CD14-positive monocyte (primary cell): ENCODE results near the gene D2HGDH. TPM values are rescaled to one million over a fixed set of nuclear protein-coding genes. Genes with fewer than 3 reads are reported as not detected.

Source experiments
- DNase-seq, 3 donors: peaks; one replicate each; pipeline ENCODE4 v3.0.0-alpha.2; 2011 to 2022
- H2AFZ ChIP-seq: 2 replicates; pipeline ENCODE4 v1.6.0; 2012; ENCODE audit warnings: mild to moderate bottlenecking, low read depth, low read length, inconsistent platforms; ENCODE audit not compliant: insufficient read depth, poor library complexity, severe bottlenecking
- H3K27ac ChIP-seq, 2 donors: 1 replicate in 1 of 2; 2 replicates in 1 of 2; pipeline ENCODE4 v1.5.1; 2012 to 2013; ENCODE audit warnings: low read length in 2 of 2, control low read depth in 1 of 2, inconsistent platforms in 1 of 2, low read depth in 1 of 2, mild to moderate bottlenecking in 1 of 2
- H3K27me3 ChIP-seq, 2 donors: one replicate each; pipeline versions ENCODE4 v1.6.0 to v1.6.1; 2011 to 2013; ENCODE audit warnings: low read length in 2 of 2; ENCODE audit not compliant: control insufficient read depth in 2 of 2, insufficient read depth in 2 of 2
- H3K36me3 ChIP-seq, 2 donors: replicated peaks in 1 of 2; 1 replicate in 1 of 2; 2 replicates in 1 of 2; pipeline versions ENCODE4 v1.5.1 to v1.6.1; 2012 to 2013; ENCODE audit warnings: low read length in 2 of 2, control low read depth in 1 of 2, inconsistent platforms in 1 of 2, mild to moderate bottlenecking in 1 of 2; ENCODE audit not compliant: insufficient read depth in 2 of 2, control insufficient read depth in 1 of 2
- H3K4me1 ChIP-seq, 2 donors: 1 replicate in 1 of 2; 2 replicates in 1 of 2; pipeline versions ENCODE4 v1.5.1 to v1.6.1; 2012 to 2013; ENCODE audit warnings: low read length in 2 of 2, control low read depth in 1 of 2, inconsistent platforms in 1 of 2, mild to moderate bottlenecking in 1 of 2, moderate library complexity in 1 of 2; ENCODE audit not compliant: insufficient read depth in 2 of 2, control insufficient read depth in 1 of 2
- H3K4me2 ChIP-seq: replicated peaks from 2 replicates; pipeline ENCODE3; 2012; ENCODE audit warnings: low read length, moderate library complexity, mild to moderate bottlenecking; ENCODE audit not compliant: poor library complexity, severe bottlenecking; ENCODE audit errors: extremely low read depth
- H3K4me3 ChIP-seq, 3 experiments: fragments of 200-600 bp in 1 of 3; sonication (generic) in 1 of 3; replicated peaks in 1 of 3; 1 replicate in 2 of 3; 2 replicates in 1 of 3; pipeline ENCODE4 v1.5.1; 2011 to 2013; ENCODE audit warnings: low read length in 3 of 3, mild to moderate bottlenecking in 3 of 3, control low read depth in 2 of 3, low read depth in 2 of 3, inconsistent platforms in 1 of 3, moderate library complexity in 1 of 3
- H3K79me2 ChIP-seq: 2 replicates; pipeline ENCODE4 v1.6.0; 2012; ENCODE audit warnings: mild to moderate bottlenecking, control low read depth, inconsistent platforms, low read length, moderate library complexity; ENCODE audit not compliant: insufficient read depth
- H3K9ac ChIP-seq: 2 replicates; pipeline ENCODE4 v1.6.0; 2017; ENCODE audit warnings: low read length, mild to moderate bottlenecking; ENCODE audit not compliant: insufficient read depth, poor library complexity, severe bottlenecking
- H3K9me3 ChIP-seq, 2 donors: replicated peaks in 1 of 2; 1 replicate in 1 of 2; 2 replicates in 1 of 2; pipeline versions ENCODE4 v1.5.1 to v1.6.1; 2012 to 2013; ENCODE audit warnings: low read length in 2 of 2, control low read depth in 1 of 2; ENCODE audit not compliant: control insufficient read depth in 1 of 2, insufficient read depth in 1 of 2
- H4K20me1 ChIP-seq: 2 replicates; pipeline ENCODE4 v1.6.0; 2012; ENCODE audit warnings: mild to moderate bottlenecking, low read length, control low read depth, moderate library complexity; ENCODE audit not compliant: insufficient read depth
- H3K27ac Mint-ChIP-seq, 7 donors: one replicate each; pipeline ENCODE4 v1.8.0; 2020; ENCODE audit warnings: mild to moderate bottlenecking in 7 of 7, mixed read lengths in 7 of 7, moderate library complexity in 6 of 7, inconsistent platforms in 2 of 7
- H3K27me3 Mint-ChIP-seq, 3 donors: one replicate each; pipeline ENCODE4 v1.8.0; 2021 to 2022; ENCODE audit warnings: low read depth in 3 of 3, mild to moderate bottlenecking in 3 of 3, mixed read lengths in 3 of 3, moderate library complexity in 3 of 3, inconsistent platforms in 1 of 3
- H3K36me3 Mint-ChIP-seq, 2 donors: one replicate each; pipeline ENCODE4 v1.8.0; 2020; ENCODE audit warnings: mixed read lengths in 2 of 2, inconsistent platforms in 1 of 2, mild to moderate bottlenecking in 1 of 2
- H3K4me1 Mint-ChIP-seq: one replicate; pipeline ENCODE4 v1.8.0; 2020; ENCODE audit warnings: mild to moderate bottlenecking, mixed read lengths
- H3K4me3 Mint-ChIP-seq, 2 donors: one replicate each; pipeline ENCODE4 v1.8.0; 2020; ENCODE audit warnings: mild to moderate bottlenecking in 2 of 2, mixed read lengths in 2 of 2, moderate library complexity in 1 of 2
- H3K9me3 Mint-ChIP-seq, 7 donors: one replicate each; pipeline ENCODE4 v1.8.0; 2020 to 2022; ENCODE audit warnings: mixed read lengths in 7 of 7, mild to moderate bottlenecking in 6 of 7, moderate library complexity in 6 of 7, inconsistent platforms in 2 of 7
- WGBS: methylation state at CpG from one replicate; pipeline ENCODE4 v1.1.5; 2013; ENCODE audit warnings: missing lambda C conversion rate; ENCODE audit not compliant: insufficient coverage; 5-methylcytosine and 5-hydroxymethylcytosine counted together
- intact Hi-C, 2 donors: fragments of 100-400 bp; cut with micrococcal nuclease; formaldehyde crosslinking; loops; one replicate each; pipeline versions ENCODE4 v1.15.0 to v1.15.1; 2023
- polyA plus RNA-seq, 3 donors: library from polyadenylated mRNA; depleted of rRNA in 1 of 3; unstranded in 2 of 3; stranded (reverse) in 1 of 3; fragments of 300-500 nt in 2 of 3; fragments of >200 nt in 1 of 3; fragmentation: Illumina TruSeq in 2 of 3; gene quantifications; 1 replicate in 2 of 3; 2 replicates in 1 of 3; pipeline ENCODE4 v1.2.3, GENCODE V29; 2012 to 2021
- TF ChIP-seq, protein P1 (sequence below): fragments of 200-600 bp; IDR thresholded peaks from one replicate; pipeline ENCODE4 v1.8.0; 2022; ENCODE audit warnings: antibody characterized with exemption, mild to moderate bottlenecking

D2HGDH gene
- polyA plus RNA-seq, 3 donors, result 1.0 to 57.1 (median 1.1) TPM

DNA sequence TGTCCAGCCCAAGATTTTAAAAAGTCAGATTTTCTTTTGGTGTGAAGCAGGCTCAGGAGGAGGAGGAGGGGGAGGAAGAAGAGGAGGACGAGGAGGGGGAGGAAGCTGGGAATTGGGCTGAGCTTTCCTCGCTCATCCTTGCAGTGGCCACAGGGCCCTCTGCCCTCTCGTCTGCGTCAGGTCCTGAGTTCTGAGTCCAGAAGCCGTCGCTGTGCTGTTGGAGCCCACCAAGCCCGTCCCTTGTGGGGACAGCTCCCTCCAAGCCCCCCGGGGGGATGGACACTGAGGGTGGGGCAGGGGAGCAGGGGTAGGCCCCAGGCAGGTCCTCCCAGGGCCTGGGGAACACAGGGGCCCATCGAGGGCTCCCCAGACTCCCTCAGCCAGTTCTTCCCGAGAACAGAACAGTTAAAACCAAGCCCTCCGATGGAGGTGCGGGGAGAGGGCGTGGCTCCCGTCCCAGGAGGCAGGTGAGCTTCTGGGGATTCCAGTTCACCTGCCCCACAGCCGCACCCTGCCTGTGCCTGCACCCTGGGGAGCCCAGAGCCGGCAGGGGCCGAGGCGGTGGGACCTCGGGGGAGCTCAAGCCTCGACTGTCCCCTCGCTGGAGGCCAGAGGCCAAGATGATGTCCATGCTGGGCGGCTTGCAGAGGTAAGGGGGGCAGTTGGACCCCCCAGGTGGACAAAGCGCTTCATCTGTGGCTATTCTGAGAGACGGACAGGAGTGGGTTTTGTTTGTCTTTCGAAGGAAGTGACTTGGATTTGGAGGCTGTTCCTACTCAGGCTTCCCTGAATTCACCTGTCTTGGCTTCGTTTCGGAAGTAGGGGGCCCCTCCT is 42.1 kb downstream of the D2HGDH start, which contains the start of gene GAL3ST2:
Gene GAL3ST2 (plus strand): TSS at position 487 of the 834 bp plus-strand sequence. CDS start 134 bp downstream, at position 621.
- no peaks in the 10 kb centered on the region for H3K79me2 ChIP-seq
- H3K27me3 ChIP-seq, result no peaks in the 10 kb centered on the region
- peak in 1 of 3 donors; percentile 2 for DNase-seq
- no peaks in the 10 kb centered on the region for H3K36me3 ChIP-seq
- peaks cover 5% of the 10 kb centered on the region for H3K4me1 Mint-ChIP-seq
- no peaks in the 10 kb centered on the region for H3K9me3 ChIP-seq
- no peak within 1 kb of the TSS for H3K4me3 ChIP-seq
- intact Hi-C loops, result no loop called here
- peaks cover 7 to 21% (median 8%) of the 10 kb centered on the region in 3 donors for H3K27me3 Mint-ChIP-seq
- no peak within 1 kb of the TSS for H2AFZ ChIP-seq
- no peak within 1 kb of the TSS for H3K27ac ChIP-seq
- H3K4me2 ChIP-seq, result no peak within 1 kb of the TSS
- no peak within 1 kb of the TSS for H3K9ac ChIP-seq
- no peak within 1 kb of the TSS for H3K4me3 Mint-ChIP-seq
- no peaks in the 10 kb centered on the region for H3K4me1 ChIP-seq
- peak within 1 kb of the TSS in 2 of 7 donors; percentile 24 to 75 for H3K27ac Mint-ChIP-seq
- WGBS, result 93% methylated on average over 20 of the region's 27 CpGs
- peaks cover 0 to 10% (median 3%) of the 10 kb centered on the region in 7 donors for H3K9me3 Mint-ChIP-seq
- no peaks in the 10 kb centered on the region for H4K20me1 ChIP-seq
- H3K36me3 Mint-ChIP-seq, result no peaks in the 10 kb centered on the region
- TF ChIP-seq, protein P1, sequence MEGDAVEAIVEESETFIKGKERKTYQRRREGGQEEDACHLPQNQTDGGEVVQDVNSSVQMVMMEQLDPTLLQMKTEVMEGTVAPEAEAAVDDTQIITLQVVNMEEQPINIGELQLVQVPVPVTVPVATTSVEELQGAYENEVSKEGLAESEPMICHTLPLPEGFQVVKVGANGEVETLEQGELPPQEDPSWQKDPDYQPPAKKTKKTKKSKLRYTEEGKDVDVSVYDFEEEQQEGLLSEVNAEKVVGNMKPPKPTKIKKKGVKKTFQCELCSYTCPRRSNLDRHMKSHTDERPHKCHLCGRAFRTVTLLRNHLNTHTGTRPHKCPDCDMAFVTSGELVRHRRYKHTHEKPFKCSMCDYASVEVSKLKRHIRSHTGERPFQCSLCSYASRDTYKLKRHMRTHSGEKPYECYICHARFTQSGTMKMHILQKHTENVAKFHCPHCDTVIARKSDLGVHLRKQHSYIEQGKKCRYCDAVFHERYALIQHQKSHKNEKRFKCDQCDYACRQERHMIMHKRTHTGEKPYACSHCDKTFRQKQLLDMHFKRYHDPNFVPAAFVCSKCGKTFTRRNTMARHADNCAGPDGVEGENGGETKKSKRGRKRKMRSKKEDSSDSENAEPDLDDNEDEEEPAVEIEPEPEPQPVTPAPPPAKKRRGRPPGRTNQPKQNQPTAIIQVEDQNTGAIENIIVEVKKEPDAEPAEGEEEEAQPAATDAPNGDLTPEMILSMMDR, result no peak

- Histone ChIP-seq H3K4me3 (no peak overlapping the region), H3K9ac (no peak overlapping the region), H3K4me2 (no peak overlapping the region), H3K9me3 (no peaks in the 10 kb centered on the region), H3K27ac (no peak overlapping the region), H3K27me3 (no peaks in the 10 kb centered on the region), H3K36me3 (no peaks in the 10 kb centered on the region), H3K4me1 (no peaks in the 10 kb centered on the region), H3K79me2 (no peaks in the 10 kb centered on the region), H4K20me1 (no peaks in the 10 kb centered on the region), H2AFZ (no peak overlapping the region)
- intact Hi-C loops, result no loop called here
- peaks cover 7 to 17% (median 8%) of the 10 kb centered on the region in 3 donors for H3K27me3 Mint-ChIP-seq
- peak overlapping the region in 2 of 7 donors; percentile 24 to 75 for H3K27ac Mint-ChIP-seq
- WGBS, result 94% methylated on average over 20 of the region's 22 CpGs
- no peak overlapping the region for H3K4me3 Mint-ChIP-seq
- H3K4me1 Mint-ChIP-seq, result peaks cover under 1% of the 10 kb centered on the region
- peaks cover 0 to 10% (median 3%) of the 10 kb centered on the region in 7 donors for H3K9me3 Mint-ChIP-seq
- no peak for DNase-seq
- TF ChIP-seq, protein P1, result no peak
- H3K36me3 Mint-ChIP-seq, result no peaks in the 10 kb centered on the region
Measured at GRCh38 chr2:241777170-241777685, 42.8 kb downstream of the D2HGDH start.
